Astrocyte (in vitro differentiated cells and primary cell): Measurements from ENCODE around the gene SEMA3B.

Source experiments
- EZH2 ChIP-seq: IDR thresholded peaks from 2 replicates; pipeline ENCODE4 v1.6.1; 2012; ENCODE audit warnings: mild to moderate bottlenecking, low read length, inconsistent platforms; ENCODE audit not compliant: insufficient read depth
- TF ChIP-seq, protein P1 (sequence below): IDR thresholded peaks from 2 replicates; pipeline ENCODE4 v1.5.1; 2011; ENCODE audit warnings: low read depth, mild to moderate bottlenecking, inconsistent platforms, low read length, moderate library complexity; ENCODE audit not compliant: insufficient read depth

DNA sequence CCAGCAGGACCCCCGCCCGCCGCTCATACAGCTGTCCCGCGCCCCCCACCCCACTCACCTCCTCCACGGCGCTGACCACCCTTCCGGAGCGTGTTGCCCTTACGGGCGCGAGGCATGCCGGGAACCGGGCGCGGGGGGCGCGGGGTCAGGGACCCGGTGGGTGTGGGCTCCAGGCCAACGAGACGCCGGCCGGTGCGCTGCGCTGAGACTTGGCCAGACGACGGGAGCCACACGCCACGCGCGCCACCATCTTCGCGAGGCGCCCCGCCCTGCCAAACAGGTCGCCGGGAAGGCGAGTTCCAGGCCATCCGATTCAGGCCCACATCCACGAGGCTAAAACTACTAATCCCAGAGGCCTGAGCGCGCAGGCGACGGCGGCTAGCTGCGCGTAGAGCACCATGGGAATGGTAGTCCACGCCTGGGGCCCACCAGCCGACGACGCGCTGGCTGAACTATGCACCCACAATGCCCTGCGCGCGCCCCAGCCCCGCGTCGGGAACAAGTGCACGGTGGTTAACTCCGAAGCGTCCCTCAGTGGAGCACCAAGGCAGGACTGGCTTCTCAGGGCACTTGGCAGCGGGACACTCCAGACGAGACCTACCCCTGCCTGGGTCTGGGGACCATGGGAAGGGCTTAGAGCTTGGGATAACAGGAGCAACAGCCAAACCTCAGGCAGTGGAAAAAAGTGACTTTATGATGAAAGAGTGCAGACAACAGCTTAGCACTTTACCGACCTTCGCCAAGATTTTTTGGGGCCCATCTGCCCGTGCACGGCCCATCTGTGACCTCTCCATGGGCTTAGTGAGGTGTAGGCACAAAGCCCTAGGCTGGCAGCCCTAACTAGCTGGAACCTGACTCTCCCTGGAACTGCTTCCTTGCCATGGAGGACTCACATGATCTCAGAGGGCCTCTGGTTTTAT is 23.5 kb downstream of the SEMA3B start, which contains the start of gene IFRD2:
- no peak for TF ChIP-seq EZH2
- TF ChIP-seq, protein P1, sequence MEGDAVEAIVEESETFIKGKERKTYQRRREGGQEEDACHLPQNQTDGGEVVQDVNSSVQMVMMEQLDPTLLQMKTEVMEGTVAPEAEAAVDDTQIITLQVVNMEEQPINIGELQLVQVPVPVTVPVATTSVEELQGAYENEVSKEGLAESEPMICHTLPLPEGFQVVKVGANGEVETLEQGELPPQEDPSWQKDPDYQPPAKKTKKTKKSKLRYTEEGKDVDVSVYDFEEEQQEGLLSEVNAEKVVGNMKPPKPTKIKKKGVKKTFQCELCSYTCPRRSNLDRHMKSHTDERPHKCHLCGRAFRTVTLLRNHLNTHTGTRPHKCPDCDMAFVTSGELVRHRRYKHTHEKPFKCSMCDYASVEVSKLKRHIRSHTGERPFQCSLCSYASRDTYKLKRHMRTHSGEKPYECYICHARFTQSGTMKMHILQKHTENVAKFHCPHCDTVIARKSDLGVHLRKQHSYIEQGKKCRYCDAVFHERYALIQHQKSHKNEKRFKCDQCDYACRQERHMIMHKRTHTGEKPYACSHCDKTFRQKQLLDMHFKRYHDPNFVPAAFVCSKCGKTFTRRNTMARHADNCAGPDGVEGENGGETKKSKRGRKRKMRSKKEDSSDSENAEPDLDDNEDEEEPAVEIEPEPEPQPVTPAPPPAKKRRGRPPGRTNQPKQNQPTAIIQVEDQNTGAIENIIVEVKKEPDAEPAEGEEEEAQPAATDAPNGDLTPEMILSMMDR = no peak
